Measurements from ENCODE around the gene RAPGEF4.
"Not testable (repeated sequence)": the region's sequence is repeated elsewhere in the genome, so short reads cannot be mapped to it uniquely, and the experiment has no call there.

RAPGEF4 gene

GRCh38 chr2:172730411-172730810, 5.2 kb upstream of the RAPGEF4 start:
- no peak for DNase-seq

DNA sequence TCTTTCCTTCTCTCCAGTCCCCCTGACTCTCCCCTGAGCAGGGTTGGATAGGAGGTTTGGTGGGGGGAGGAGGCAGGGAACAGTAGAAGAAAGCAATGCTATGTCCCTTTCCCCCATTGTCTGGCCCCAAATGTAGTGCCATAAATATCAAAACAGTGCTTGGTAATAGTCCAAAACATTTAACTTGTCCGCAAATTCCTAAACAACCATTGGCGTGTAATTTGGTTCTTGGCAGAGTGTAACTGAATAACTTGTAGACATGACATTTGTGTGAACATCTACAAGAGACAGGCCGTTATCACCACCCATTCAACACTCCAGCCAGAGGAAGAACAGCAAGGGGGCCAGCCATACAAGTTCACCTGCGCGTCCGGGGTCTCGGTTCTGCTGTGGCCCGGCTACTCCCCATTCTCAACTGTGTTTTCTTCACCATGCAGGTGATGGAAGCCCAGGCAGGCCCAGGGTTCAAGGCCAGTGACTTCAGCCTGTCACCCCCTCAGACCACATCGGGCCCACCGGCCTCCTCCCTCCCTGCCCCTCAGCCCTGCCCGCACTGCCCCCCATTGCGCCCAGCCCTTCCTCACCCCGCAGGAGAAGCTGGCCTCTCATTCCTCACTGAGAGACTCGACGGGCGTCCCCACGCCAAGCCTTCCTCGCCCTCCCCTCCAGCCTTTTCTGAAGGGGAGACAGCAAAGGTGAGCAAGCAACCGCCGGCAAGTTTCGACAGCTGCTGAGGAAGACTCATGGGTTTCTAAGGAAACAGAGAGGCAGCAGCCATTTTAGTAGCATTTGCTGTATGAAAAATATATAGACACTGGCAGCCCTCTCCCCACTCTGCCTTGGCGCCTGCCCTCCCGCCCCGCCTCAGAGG, 699 bp upstream of the RAPGEF4 start:
- no peak for DNase-seq

- DNase-seq: no peak
Measured at GRCh38 chr2:172736424-172737174, 954 bp downstream of the RAPGEF4 start.

- no peak for DNase-seq
Measured at GRCh38 chr2:172739661-172740266, 4.1 kb downstream of the RAPGEF4 start.

DNA sequence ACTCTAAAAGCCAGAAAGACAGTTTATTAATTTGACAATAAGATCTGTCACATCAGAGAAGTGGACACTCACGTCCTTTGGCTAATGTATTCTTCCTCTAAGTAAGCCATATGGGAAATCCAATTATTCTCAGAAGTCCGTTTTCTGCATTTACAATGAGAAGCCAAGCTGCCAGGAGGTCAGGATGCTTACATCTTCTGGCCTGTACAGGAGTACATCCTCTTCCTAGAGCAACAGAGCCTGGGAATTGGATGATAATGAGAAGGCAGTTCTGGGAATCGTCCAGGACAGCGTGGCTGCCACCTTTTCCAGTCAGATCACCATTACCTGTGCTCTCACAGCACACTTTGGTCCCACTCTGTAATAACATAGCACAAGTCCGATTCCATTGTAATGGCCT, 5.2 kb downstream of the RAPGEF4 start:
- DNase-seq: no peak

- no peak for DNase-seq
Measured at GRCh38 chr2:172742931-172743540, 7.4 kb downstream of the RAPGEF4 start.

- DNase-seq: no peak
Measured at GRCh38 chr2:172743898-172744297, 8.3 kb downstream of the RAPGEF4 start.

DNA sequence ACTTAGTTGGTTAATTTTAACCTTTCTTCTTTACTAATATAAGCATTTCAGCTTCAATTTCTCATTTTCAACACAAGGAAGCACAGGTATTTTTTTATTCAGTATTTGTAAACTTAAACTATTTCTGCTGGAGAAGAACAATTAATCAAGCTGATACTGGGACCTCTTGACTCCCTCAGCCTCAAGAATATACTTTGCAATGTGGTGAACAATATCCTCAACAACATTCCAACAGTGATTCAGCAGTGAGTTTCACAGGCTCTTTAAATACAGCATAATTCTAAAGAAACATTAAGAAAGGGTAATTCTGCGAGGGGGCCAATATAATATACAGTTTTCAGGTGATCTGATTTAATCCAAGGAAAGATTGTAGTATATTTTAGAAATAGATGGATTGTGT, 10.0 kb downstream of the RAPGEF4 start:
- DNase-seq: no peak

DNA sequence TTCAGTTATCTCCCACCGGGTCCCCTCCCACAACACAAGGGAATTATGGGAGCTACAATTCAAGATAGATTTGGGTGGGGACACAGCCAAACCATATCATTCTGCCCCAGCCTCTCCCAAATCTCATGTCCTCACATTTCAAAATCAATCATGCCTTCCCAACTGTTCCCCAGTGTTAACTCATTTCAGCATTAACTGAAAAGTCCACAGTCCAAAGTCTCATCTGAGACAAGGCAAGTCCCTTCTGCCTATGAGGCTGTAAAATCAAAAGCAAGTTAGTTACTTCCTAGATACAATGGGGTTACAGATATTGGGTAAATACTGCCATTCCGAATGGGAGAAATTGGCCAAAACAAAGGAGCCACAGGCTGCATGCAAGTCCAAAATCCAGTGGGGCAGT, 12.9 kb downstream of the RAPGEF4 start:
- not testable (repeated sequence) for DNase-seq

DNA sequence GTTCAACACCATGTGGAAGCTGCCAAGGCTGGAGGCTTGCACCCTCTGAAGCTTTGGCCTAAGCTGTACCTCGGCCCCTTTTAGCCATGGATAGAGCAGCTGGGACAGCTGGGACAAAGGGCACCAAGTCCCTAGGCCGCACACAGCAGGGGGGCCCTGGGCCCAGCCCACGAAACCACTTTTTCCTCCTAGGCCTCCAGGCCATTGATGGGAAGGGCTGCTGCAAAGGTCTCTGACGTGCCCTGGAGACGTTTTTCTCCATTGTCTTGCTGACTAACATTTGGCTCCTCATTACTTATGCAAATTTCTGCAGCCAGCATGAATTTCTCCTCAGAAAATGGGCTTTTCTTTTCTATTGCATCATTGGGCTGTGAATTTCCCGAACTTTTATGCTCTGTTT, 13.7 kb downstream of the RAPGEF4 start:
- DNase-seq: no peak

DNA sequence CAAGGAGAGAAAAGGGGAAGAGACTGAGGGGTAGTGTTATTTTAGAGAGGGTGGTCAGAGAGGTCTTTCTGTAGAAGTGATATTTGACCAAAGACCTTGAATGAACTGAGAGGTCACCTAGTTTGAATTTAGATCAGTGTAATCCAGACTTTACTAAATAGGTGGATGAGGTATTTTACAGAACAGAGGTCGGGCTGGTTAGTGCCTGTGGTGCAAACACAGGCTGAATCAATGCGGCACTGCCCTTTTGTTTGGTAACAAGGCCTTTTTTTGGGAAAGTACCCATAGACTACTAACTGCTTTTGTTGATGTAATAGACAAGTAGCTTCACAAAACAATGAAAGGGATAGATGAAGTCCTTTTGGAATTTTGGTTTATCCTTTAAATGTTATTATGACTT, 15.9 kb downstream of the RAPGEF4 start:
- no peak for DNase-seq

- DNase-seq: no peak
Measured at GRCh38 chr2:172753610-172754009, 18.0 kb downstream of the RAPGEF4 start.

- no peak for DNase-seq
Measured at GRCh38 chr2:172759441-172759840, 23.8 kb downstream of the RAPGEF4 start.

- DNase-seq: no peak
Measured at GRCh38 chr2:172761306-172761705, 25.7 kb downstream of the RAPGEF4 start.

DNA sequence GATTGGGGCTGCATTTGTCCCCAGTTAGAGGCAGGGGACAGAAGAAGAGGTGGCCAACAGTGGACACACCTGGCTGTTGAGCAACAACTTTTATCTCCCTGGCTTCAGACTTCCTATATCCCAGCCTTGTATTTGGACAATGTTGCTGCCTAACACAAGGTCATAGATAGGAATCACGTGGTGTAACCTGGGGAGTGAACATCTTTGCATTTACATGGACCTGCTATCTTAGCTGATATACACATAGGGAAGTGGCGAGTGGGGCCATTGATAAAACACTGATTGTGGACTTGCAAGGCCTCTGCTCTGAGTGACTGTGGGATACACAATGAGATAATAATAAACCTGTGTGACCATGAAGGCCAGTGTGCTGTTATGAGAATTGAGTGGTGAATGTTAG, 26.9 kb downstream of the RAPGEF4 start:
- DNase-seq: no peak

DNA sequence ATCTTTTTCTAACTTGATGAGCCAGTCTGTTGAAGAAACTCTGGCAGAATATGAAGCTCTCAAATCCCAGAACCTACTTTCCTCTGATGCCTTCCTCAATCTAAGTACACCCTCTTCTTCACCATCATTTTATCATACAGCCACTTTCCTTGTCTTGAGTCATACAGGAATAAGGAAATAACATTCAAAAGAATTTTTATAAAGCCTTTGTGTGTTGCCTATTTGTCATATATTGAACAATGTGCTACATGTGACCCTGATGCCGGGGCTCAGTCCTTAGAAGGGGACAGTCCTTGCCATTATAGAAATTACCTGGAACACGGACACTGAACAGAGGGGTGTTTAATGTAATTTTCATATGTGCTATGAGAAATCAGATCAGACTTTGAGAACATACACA, 27.4 kb downstream of the RAPGEF4 start:
- no peak for DNase-seq

GRCh38 chr2:172765662-172766061, 30.0 kb downstream of the RAPGEF4 start:
- DNase-seq: no peak

- no peak for DNase-seq
Measured at GRCh38 chr2:172768401-172768800, 32.8 kb downstream of the RAPGEF4 start.

GRCh38 chr2:172769879-172770278, 34.2 kb downstream of the RAPGEF4 start:
- no peak for DNase-seq

DNA sequence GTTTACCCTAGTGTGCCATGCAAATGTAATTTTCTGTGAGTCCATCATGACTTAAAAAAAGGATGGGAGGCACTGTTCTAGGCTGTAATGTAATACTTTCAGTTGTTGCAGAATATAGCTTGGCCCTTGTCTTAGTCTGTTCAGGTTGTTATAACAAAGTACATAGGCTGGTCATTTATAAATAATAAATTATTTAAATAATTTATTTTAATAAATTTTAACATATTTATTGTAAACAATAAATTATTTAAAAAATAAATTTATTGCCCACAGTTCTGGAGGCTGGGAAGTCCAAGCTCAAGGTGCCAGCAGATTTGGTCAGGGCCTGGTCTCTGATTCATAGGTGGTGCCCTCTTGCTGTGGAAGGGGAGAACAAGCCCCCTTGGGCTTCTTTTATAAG, 35.2 kb downstream of the RAPGEF4 start:
- DNase-seq: no peak

DNA sequence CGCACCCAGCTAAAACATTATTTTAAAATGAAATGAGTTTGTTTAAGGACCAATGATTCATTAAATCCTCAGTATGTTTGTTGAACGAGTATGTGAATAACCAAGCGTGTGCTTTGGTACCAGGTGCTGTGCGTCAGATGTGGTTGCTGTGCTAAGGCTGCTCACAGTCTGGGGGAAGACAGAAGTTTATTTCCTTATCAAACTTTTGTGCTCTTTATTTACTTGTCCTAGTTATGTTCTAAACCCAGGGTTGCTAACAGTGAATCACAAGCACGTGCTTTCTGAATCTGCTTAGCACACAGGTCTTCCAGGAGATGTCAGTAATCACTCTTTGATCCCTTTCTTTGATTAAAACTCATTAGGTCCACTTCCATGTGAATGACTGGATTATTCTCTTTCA, 37.0 kb downstream of the RAPGEF4 start:
- no peak for DNase-seq

GRCh38 chr2:172774302-172774701, 38.7 kb downstream of the RAPGEF4 start:
- DNase-seq: no peak

DNA sequence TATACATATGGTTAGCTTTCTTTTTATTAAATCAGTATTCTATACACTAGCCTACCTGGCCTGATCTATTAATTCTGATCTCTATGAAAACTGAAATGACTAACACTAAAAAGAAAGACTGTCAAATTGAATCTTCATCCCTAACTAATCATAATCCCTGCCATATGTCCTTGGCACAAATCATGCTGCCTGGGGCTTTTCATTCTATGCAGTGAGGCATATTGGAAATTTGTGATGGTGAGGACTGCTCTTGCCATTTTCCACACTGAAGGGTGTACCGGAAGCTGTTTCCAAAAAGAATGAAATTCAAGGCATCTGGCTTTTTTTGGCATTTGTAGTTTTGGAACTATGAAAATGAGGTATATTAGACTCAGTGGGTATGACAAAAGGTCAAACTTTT, 39.7 kb downstream of the RAPGEF4 start:
- DNase-seq: no peak

All from CD4-positive, alpha-beta T cell treated with Interleukin-4 for 1 hour (primary cell).